Measurements from ENCODE around the gene TGFBI. TPM values are rescaled to one million over a fixed set of nuclear protein-coding genes. Genes with fewer than 3 reads are reported as not detected.

The TGFBI gene
- total and polyA plus RNA-seq, 2 donors = 220 to 394 TPM

DNA sequence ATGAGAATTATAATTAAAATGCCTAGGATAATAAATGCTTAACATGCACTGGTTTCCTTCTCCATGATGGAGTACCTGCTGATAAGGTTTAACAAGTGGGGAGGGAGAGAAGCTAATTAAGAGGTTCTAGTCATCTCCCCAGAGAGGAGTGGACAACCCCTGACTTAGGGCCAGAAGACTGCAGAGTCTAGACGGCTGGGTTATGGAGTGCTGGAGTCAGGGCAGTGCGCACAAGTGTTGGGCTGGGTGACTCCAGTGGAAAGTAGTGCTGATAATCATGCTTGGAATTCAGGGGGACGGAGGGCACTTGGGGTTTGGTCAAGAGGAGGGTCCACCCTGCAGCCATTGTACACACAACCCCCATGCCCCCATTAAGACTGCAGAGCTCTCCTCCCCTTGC, 32.8 kb upstream of the TGFBI start:
- 78% methylated on average over 3 of the region's 3 CpGs for WGBS
- peaks cover 3% of the 10 kb centered on the region for H3K4me1 ChIP-seq (ENCODE audit: insufficient read depth)
- no peaks in the 10 kb centered on the region for H3K36me3 ChIP-seq (ENCODE audit: insufficient read depth)
- no peak overlapping the region for H3K4me3 ChIP-seq (ENCODE audit: low read depth, low read length)
- no peak for DNase-seq (ENCODE audit: extremely low spot score)
- H3K27ac ChIP-seq (ENCODE audit: low read depth) = no peak overlapping the region

GRCh38 chr5:135996611-135997010, 32.2 kb upstream of the TGFBI start:
- no peak for DNase-seq (ENCODE audit: extremely low spot score)
- WGBS = 63% methylated on average over 2 of the region's 2 CpGs
- Histone ChIP-seq H3K36me3 (ENCODE audit: insufficient read depth) (no peaks in the 10 kb centered on the region), H3K4me3 (ENCODE audit: low read depth, low read length) (no peak overlapping the region), H3K4me1 (ENCODE audit: insufficient read depth) (peaks cover 3% of the 10 kb centered on the region), H3K27ac (ENCODE audit: low read depth) (no peak overlapping the region)

GRCh38 chr5:135997673-135998335, 31.0 kb upstream of the TGFBI start:
- 87% methylated on average over 8 of the region's 8 CpGs for WGBS
- peaks cover 3% of the 10 kb centered on the region for H3K4me1 ChIP-seq (ENCODE audit: insufficient read depth)
- H3K27ac ChIP-seq (ENCODE audit: low read depth) = no peak overlapping the region
- H3K4me3 ChIP-seq (ENCODE audit: low read depth, low read length) = no peak overlapping the region
- H3K36me3 ChIP-seq (ENCODE audit: insufficient read depth) = no peaks in the 10 kb centered on the region
- DNase-seq (ENCODE audit: extremely low spot score) = no peak

DNA sequence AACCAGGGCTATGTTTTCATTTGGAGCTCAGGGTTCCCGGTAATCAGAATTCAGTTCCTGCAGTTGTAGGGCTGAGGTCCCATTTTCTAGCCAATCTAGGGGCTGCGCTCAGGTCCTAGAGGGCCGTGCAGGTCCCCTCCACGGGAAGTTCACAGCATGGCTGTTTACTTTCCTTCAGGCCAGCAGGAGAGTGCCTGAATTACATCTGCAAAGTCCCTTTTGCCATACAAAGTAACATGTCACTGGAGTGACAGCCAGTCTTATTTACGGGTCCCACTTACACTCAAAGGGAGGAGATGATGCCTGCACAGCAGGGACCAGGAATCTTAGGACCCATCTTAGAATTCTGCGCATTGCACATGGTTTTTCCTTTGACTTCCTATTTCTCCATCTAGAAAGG, 29.9 kb upstream of the TGFBI start:
- Histone ChIP-seq H3K4me3 (ENCODE audit: low read depth, low read length) (no peak overlapping the region), H3K27ac (ENCODE audit: low read depth) (no peak overlapping the region), H3K36me3 (ENCODE audit: insufficient read depth) (no peaks in the 10 kb centered on the region), H3K4me1 (ENCODE audit: insufficient read depth) (no peaks in the 10 kb centered on the region)
- WGBS = 91% methylated on average over 6 of the region's 6 CpGs
- DNase-seq (ENCODE audit: extremely low spot score) = no peak

DNA sequence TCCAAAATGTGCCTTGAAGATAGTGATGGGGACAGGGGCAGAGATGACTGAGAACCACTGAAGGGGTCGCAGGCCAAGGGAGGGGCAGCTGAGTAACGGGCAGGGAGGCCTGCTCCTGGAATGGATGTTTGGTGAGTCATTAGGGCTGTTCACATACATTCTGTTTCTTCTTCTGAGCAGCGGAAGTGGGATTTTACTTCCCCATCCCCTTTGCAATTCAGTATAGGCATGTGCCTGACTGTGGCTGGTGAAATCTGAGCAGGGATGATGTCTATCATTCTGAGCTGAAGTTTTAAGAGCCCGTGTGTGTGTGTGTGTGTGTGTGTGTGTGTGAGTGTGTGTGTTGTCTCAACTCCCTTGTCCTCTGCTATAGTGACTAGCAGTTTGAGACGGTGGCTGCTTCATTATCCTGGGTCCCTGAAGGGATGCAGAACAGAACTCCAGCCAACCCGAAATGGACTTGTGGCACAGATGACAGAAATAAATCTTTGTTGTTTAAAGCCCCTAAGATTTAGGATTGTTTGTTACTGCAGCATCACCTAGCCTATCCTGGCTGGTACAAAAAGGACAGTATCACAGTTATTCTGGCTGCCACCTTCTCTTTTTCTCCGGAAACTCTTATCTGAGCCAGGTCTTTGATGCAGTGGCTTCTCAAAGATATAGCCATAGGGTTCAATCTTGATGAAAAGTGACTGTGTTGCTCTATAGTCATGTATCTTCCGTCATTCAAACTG, 29.2 kb upstream of the TGFBI start:
- H3K4me3 ChIP-seq (ENCODE audit: low read depth, low read length) = no peak overlapping the region
- WGBS = 78% methylated on average over 8 of the region's 8 CpGs
- no peaks in the 10 kb centered on the region for H3K36me3 ChIP-seq (ENCODE audit: insufficient read depth)
- no peak overlapping the region for H3K27ac ChIP-seq (ENCODE audit: low read depth)
- DNase-seq (ENCODE audit: extremely low spot score) = no peak
- H3K4me1 ChIP-seq (ENCODE audit: insufficient read depth) = no peaks in the 10 kb centered on the region

GRCh38 chr5:136000147-136000546, 28.6 kb upstream of the TGFBI start:
- H3K27ac ChIP-seq (ENCODE audit: low read depth) = no peak overlapping the region
- no peaks in the 10 kb centered on the region for H3K36me3 ChIP-seq (ENCODE audit: insufficient read depth)
- 96% methylated on average over 2 of the region's 2 CpGs for WGBS
- no peaks in the 10 kb centered on the region for H3K4me1 ChIP-seq (ENCODE audit: insufficient read depth)
- H3K4me3 ChIP-seq (ENCODE audit: low read depth, low read length) = no peak overlapping the region
- no peak for DNase-seq (ENCODE audit: extremely low spot score)

GRCh38 chr5:136000932-136001331, 27.9 kb upstream of the TGFBI start:
- Histone ChIP-seq H3K4me1 (ENCODE audit: insufficient read depth) (no peaks in the 10 kb centered on the region), H3K4me3 (ENCODE audit: low read depth, low read length) (no peak overlapping the region), H3K27ac (ENCODE audit: low read depth) (no peak overlapping the region), H3K36me3 (ENCODE audit: insufficient read depth) (no peaks in the 10 kb centered on the region)
- 86% methylated on average over 3 of the region's 3 CpGs for WGBS
- DNase-seq (ENCODE audit: extremely low spot score) = no peak

- no peaks in the 10 kb centered on the region for H3K4me1 ChIP-seq (ENCODE audit: insufficient read depth)
- DNase-seq (ENCODE audit: extremely low spot score) = peak; percentile 65
- no peak overlapping the region for H3K27ac ChIP-seq (ENCODE audit: low read depth)
- H3K36me3 ChIP-seq (ENCODE audit: insufficient read depth) = no peaks in the 10 kb centered on the region
- 61% methylated on average over 5 of the region's 5 CpGs for WGBS
- H3K4me3 ChIP-seq (ENCODE audit: low read depth, low read length) = no peak overlapping the region
Observed at GRCh38 chr5:136001466-136001981, 27.3 kb upstream of the TGFBI start.

DNA sequence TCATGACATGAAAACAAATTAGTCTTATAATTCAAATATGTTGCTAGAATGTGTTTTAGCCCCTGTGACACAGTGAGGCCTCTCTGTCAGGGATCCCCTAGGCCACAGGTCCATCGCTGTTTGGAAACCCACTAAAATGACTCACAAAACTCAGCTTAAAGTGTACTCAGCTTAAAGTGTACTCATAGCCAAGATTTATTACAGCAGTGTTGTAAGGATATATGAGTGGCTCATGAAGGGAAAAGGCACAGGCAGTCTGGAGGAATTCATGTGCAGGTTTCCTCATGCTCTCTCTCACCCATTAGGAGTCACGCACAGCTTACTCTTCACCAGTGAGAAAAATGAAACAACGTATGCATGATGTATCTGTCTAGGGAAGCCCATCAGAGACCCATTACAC, 24.4 kb upstream of the TGFBI start:
- 93% methylated on average over 3 of the region's 3 CpGs for WGBS
- DNase-seq (ENCODE audit: extremely low spot score) = no peak
- no peaks in the 10 kb centered on the region for H3K36me3 ChIP-seq (ENCODE audit: insufficient read depth)
- no peak overlapping the region for H3K4me3 ChIP-seq (ENCODE audit: low read depth, low read length)
- H3K27ac ChIP-seq (ENCODE audit: low read depth) = no peak overlapping the region
- H3K4me1 ChIP-seq (ENCODE audit: insufficient read depth) = no peaks in the 10 kb centered on the region

GRCh38 chr5:136005476-136005875, 23.3 kb upstream of the TGFBI start:
- no peak overlapping the region for H3K27ac ChIP-seq (ENCODE audit: low read depth)
- H3K4me1 ChIP-seq (ENCODE audit: insufficient read depth) = no peaks in the 10 kb centered on the region
- H3K4me3 ChIP-seq (ENCODE audit: low read depth, low read length) = no peak overlapping the region
- no peaks in the 10 kb centered on the region for H3K36me3 ChIP-seq (ENCODE audit: insufficient read depth)
- DNase-seq (ENCODE audit: extremely low spot score) = no peak
- 74% methylated on average over 9 of the region's 9 CpGs for WGBS

- H3K4me1 ChIP-seq (ENCODE audit: insufficient read depth) = no peaks in the 10 kb centered on the region
- 77% methylated on average over 11 of the region's 11 CpGs for WGBS
- no peak for DNase-seq (ENCODE audit: extremely low spot score)
- H3K27ac ChIP-seq (ENCODE audit: low read depth) = no peak overlapping the region
- no peaks in the 10 kb centered on the region for H3K36me3 ChIP-seq (ENCODE audit: insufficient read depth)
- H3K4me3 ChIP-seq (ENCODE audit: low read depth, low read length) = no peak overlapping the region
Observed at GRCh38 chr5:136006164-136006563, 22.6 kb upstream of the TGFBI start.

GRCh38 chr5:136006761-136007251, 22.0 kb upstream of the TGFBI start:
- WGBS = 83% methylated on average over 7 of the region's 7 CpGs

GRCh38 chr5:136007271-136007670, 21.5 kb upstream of the TGFBI start:
- WGBS = 92% methylated on average over 4 of the region's 4 CpGs
- H3K27ac ChIP-seq (ENCODE audit: low read depth) = no peak overlapping the region
- H3K36me3 ChIP-seq (ENCODE audit: insufficient read depth) = no peaks in the 10 kb centered on the region

More at GRCh38 chr5:136006761-136007251, 22.0 kb upstream of the TGFBI start:
- Histone ChIP-seq H3K4me1 (ENCODE audit: insufficient read depth) (no peaks in the 10 kb centered on the region), H3K36me3 (ENCODE audit: insufficient read depth) (no peaks in the 10 kb centered on the region), H3K4me3 (ENCODE audit: low read depth, low read length) (no peak overlapping the region), H3K27ac (ENCODE audit: low read depth) (no peak overlapping the region)
- no peak for DNase-seq (ENCODE audit: extremely low spot score)

GRCh38 chr5:136011414-136012001, 17.3 kb upstream of the TGFBI start:
- no peaks in the 10 kb centered on the region for H3K36me3 ChIP-seq (ENCODE audit: insufficient read depth)
- WGBS = 32% methylated on average over 4 of the region's 4 CpGs
- no peak overlapping the region for H3K27ac ChIP-seq (ENCODE audit: low read depth)
- H3K4me3 ChIP-seq (ENCODE audit: low read depth, low read length) = no peak overlapping the region
- H3K4me1 ChIP-seq (ENCODE audit: insufficient read depth) = no peaks in the 10 kb centered on the region
- DNase-seq (ENCODE audit: extremely low spot score) = no peak

More at GRCh38 chr5:136007271-136007670, 21.5 kb upstream of the TGFBI start:
- H3K4me3 ChIP-seq (ENCODE audit: low read depth, low read length) = no peak overlapping the region
- no peak for DNase-seq (ENCODE audit: extremely low spot score)
- no peaks in the 10 kb centered on the region for H3K4me1 ChIP-seq (ENCODE audit: insufficient read depth)

Data from urinary bladder (tissue), 4 donors.